OCI-LY7 (cell line): ENCODE results near the gene MAML1. TPM values are rescaled to one million over a fixed set of nuclear protein-coding genes. Genes with fewer than 3 reads are reported as not detected.
"Not testable (repeated sequence)": the region's sequence is repeated elsewhere in the genome, so short reads cannot be mapped to it uniquely, and the experiment has no call there.

ENCODE experiments used
- BruUV-seq: library from RNA; stranded (reverse); fragments of 400-500 nt; replicated peaks from 2 replicates; lab custom pipeline; 2021; lab: Mats Ljungman, UMichigan
- CTCF ChIA-PET: fragments of 300-600 bp; sonication (Branson Sonifier 250); formaldehyde crosslinking; loops from one replicate; lab custom pipeline; 2022; ENCODE audit warnings: antibody characterized with exemption; ENCODE audit not compliant: unreplicated experiment; lab: Charles Lee
- POLR2A ChIA-PET: fragments of 300-600 bp; sonication (Branson Sonifier 250); formaldehyde crosslinking; loops from one replicate; lab custom pipeline; 2022; ENCODE audit warnings: antibody characterized with exemption; lab: Charles Lee
- DNase-seq: peaks from one replicate; pipeline ENCODE4 v3.0.0-alpha.2; 2015; ENCODE audit warnings: low spot score
- H2AFZ ChIP-seq: fragments of 200-600 bp; sonication (generic), shearing (Covaris generic); 2 replicates; pipeline ENCODE4 v1.6.1; 2014; ENCODE audit warnings: mild to moderate bottlenecking, antibody characterized with exemption, low read length, moderate library complexity
- H3K27ac ChIP-seq: fragments of 200-600 bp; sonication (generic); 2 replicates; pipeline ENCODE4 v1.5.1; 2014; ENCODE audit warnings: mixed run types, low read depth, mild to moderate bottlenecking, moderate library complexity, low read length, inconsistent platforms; ENCODE audit not compliant: poor library complexity, severe bottlenecking
- H3K36me3 ChIP-seq: fragments of 200-600 bp; sonication (generic); 2 replicates; pipeline ENCODE4 v1.6.1; 2014; ENCODE audit warnings: mild to moderate bottlenecking, antibody characterized with exemption, low read length, moderate library complexity, mixed read lengths; ENCODE audit not compliant: insufficient read depth
- H3K4me1 ChIP-seq: fragments of 200-600 bp; sonication (generic); 2 replicates; pipeline ENCODE4 v1.5.1; 2014; ENCODE audit warnings: mild to moderate bottlenecking, low read length; ENCODE audit not compliant: insufficient read depth, poor library complexity, severe bottlenecking
- H3K4me2 ChIP-seq: fragments of 200-600 bp; sonication (generic); 2 replicates; pipeline ENCODE4 v1.6.1; 2014; ENCODE audit warnings: mild to moderate bottlenecking, low read length
- H3K4me3 ChIP-seq: fragments of 200-600 bp; sonication (generic); 2 replicates; pipeline ENCODE4 v1.5.1; 2014; ENCODE audit warnings: mild to moderate bottlenecking, low read depth, low read length; ENCODE audit not compliant: poor library complexity, severe bottlenecking
- H3K79me2 ChIP-seq: fragments of 200-600 bp; sonication (generic); 2 replicates; pipeline ENCODE4 v1.6.1; 2016; ENCODE audit warnings: low read depth, mild to moderate bottlenecking, low read length, moderate library complexity, mixed read lengths; ENCODE audit not compliant: insufficient read depth
- H3K9me2 ChIP-seq: fragments of 200-600 bp; sonication (generic); 2 replicates; pipeline ENCODE4 v1.6.1; 2016; ENCODE audit warnings: mild to moderate bottlenecking, low read length, mixed read lengths; ENCODE audit not compliant: insufficient read depth
- H3K9me3 ChIP-seq: fragments of 200-600 bp; sonication (generic); 2 replicates; pipeline ENCODE4 v1.6.1; 2014; ENCODE audit warnings: mild to moderate bottlenecking, mixed run types, low read length, mixed read lengths
- H4K20me1 ChIP-seq: fragments of 200-600 bp; sonication (generic); 2 replicates; pipeline ENCODE4 v1.6.1; 2014; ENCODE audit warnings: mild to moderate bottlenecking, antibody characterized with exemption, low read length, moderate library complexity, mixed read lengths; ENCODE audit not compliant: insufficient read depth
- CTCF ChIP-seq: fragments of 200-600 bp; sonication (generic); conservative IDR thresholded peaks from 2 replicates; pipeline ENCODE4 v1.5.1; 2014; ENCODE audit warnings: mild to moderate bottlenecking, antibody characterized with exemption, low read length, moderate library complexity, mixed read lengths
- EZH2phosphoT487 ChIP-seq: fragments of 200-600 bp; sonication (generic); IDR thresholded peaks from 2 replicates; pipeline ENCODE4 v1.6.1; 2018; ENCODE audit warnings: low read depth, borderline replicate concordance, mild to moderate bottlenecking, mixed run types, antibody characterized with exemption, low read length, moderate library complexity, mixed read lengths
- intact Hi-C: fragments of 100-400 bp; cut with micrococcal nuclease; formaldehyde crosslinking; loops from one replicate; pipeline ENCODE4 v1.10.0; 2022; ENCODE audit not compliant: unreplicated experiment
- total RNA-seq, 2 experiments: library from RNA; depleted of rRNA in 1 of 2; stranded (reverse); fragments of >200 nt in 1 of 2; shearing (Covaris generic) in 1 of 2; gene quantifications; 2 replicates each; pipeline ENCODE4 v1.2.3, GENCODE V29; 2014 to 2022

The MAML1 gene
- total RNA-seq, 2 experiments from 2014 or later: 17.0 to 27.4 TPM

GRCh38 chr5:179696603-179697002, 36.0 kb upstream of the MAML1 start:
- TF ChIP-seq EZH2phosphoT487: no peak
- no peak for TF ChIP-seq CTCF
- Histone ChIP-seq H3K9me2 (no peaks in the 10 kb centered on the region), H3K4me3 (no peak overlapping the region), H3K27ac (no peak overlapping the region), H3K9me3 (no peaks in the 10 kb centered on the region), H3K79me2 (peaks cover 28% of the 10 kb centered on the region), H4K20me1 (peaks cover 8% of the 10 kb centered on the region; the same call in 1 of the 2 replicates), H3K36me3 (peaks cover 25% of the 10 kb centered on the region), H3K4me1 (peaks cover 24% of the 10 kb centered on the region), H2AFZ (no peak overlapping the region), H3K4me2 (peak overlapping the region; percentile 90)
- CTCF ChIA-PET: no interaction called here
- intact Hi-C loops: no loop called here
- POLR2A ChIA-PET: interaction anchor here (1.0 to 1.9 kb wide), 4 partner anchors 15 to 73 kb away, joined by 3 to 13 read pairs (median 4); partner anchors contain the start of gene CBY3
- BruUV-seq: no TSS peak
- peak; percentile 11 for DNase-seq

DNA sequence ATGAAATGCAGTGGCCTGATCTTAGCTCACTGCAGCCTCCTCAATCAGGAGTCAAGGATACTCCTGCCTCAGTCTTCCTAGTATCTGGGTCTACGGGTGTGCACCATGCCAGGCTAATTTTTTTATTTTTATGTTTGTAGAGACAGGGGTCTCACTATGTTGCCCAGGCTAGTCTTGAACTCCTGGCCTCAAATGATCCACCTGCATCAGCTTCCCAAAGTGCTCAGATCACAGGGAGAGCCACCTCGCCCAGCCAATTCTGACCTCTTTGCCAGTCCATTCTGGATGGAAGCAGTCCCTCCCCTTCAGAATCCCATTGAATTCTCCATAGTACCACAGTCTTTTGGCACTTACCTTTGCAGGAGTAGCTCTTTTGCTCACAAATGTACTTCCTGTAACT, 35.5 kb upstream of the MAML1 start:
- peaks cover 30% of the 10 kb centered on the region for H3K36me3 ChIP-seq

DNA sequence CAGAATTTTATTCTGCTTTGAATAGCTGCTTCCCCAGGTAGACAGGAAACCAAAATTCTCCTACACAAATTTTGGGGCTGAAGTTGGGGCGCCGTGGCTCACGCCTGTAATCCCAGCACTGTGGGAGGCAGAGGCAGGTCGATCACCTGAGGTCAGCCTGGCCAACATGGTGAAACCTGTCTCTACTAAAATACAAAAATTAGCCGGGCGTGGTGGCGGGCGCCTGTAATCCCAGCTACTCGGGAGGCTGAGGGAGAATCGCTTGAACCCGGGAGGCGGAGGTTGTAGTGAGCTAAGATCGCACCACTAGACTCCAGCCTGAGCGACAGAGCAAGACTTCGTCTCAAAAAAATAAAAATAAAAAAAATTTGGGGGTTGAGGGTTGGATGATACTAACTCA, 35.1 kb upstream of the MAML1 start:
- intact Hi-C loops, CTCF ChIA-PET, BruUV-seq, H4K20me1 ChIP-seq, H3K9me3 ChIP-seq, H3K9me2 ChIP-seq, DNase-seq: not testable (repeated sequence)
- H3K4me3 ChIP-seq: peak overlapping the region; percentile 80
- H2AFZ ChIP-seq: peak overlapping the region; percentile 82; the same call in 1 of the 2 replicates
- H3K36me3 ChIP-seq: peaks cover 34% of the 10 kb centered on the region
- H3K4me1 ChIP-seq: peaks cover 24% of the 10 kb centered on the region
- H3K4me2 ChIP-seq: peak overlapping the region; percentile 90
- peaks cover 37% of the 10 kb centered on the region for H3K79me2 ChIP-seq
- peak overlapping the region; percentile 78 for H3K27ac ChIP-seq
- POLR2A ChIA-PET: interaction anchor here (0.6 to 1.9 kb wide), 10 partner anchors 16 to 157 kb away, joined by 3 to 13 read pairs (median 3); partner anchors contain the start of gene CBY3

More for the DNA sequence above, 35.5 kb upstream of the MAML1 start:
- DNase-seq: no peak
- no TSS peak for BruUV-seq
- H3K79me2 ChIP-seq: peaks cover 33% of the 10 kb centered on the region
- peaks cover 8% of the 10 kb centered on the region; the same call in 1 of the 2 replicates for H4K20me1 ChIP-seq
- H3K9me3 ChIP-seq: no peaks in the 10 kb centered on the region
- ChIA-PET POLR2A (interaction anchor here (0.6 to 1.9 kb wide), 10 partner anchors 15 to 157 kb away, joined by 3 to 13 read pairs (median 3); partner anchors contain the start of gene CBY3), CTCF (no interaction called here)
- H3K4me2 ChIP-seq: peak overlapping the region; percentile 90
- no peak overlapping the region for H2AFZ ChIP-seq
- no peak overlapping the region for H3K27ac ChIP-seq
- TF ChIP-seq EZH2phosphoT487: no peak
- peak overlapping the region; percentile 80 for H3K4me3 ChIP-seq
- intact Hi-C loops: no loop called here
- no peaks in the 10 kb centered on the region for H3K9me2 ChIP-seq
- peaks cover 24% of the 10 kb centered on the region for H3K4me1 ChIP-seq
